GM20000 (cell line): ENCODE data around the gene DNAH5.

ENCODE experiments used
- DNase-seq: peaks from one replicate; pipeline ENCODE4 v3.0.0; 2012; ENCODE audit warnings: low spot score
- CTCF ChIP-seq: IDR thresholded peaks from 2 replicates; pipeline ENCODE4 v1.5.1; 2012; ENCODE audit warnings: mild to moderate bottlenecking, control low read depth; ENCODE audit errors: extremely low read depth, missing control alignments

DNAH5 gene

GRCh38 chr5:13648822-13649221, 295.7 kb downstream of the DNAH5 start:
- TF ChIP-seq CTCF = no peak
- no peak for DNase-seq

- TF ChIP-seq CTCF = no peak
- no peak for DNase-seq
These were observed 300.8 kb downstream of the DNAH5 start for GRCh38 chr5:13643734-13644133.

- no peak for TF ChIP-seq CTCF
These were observed 301.3 kb downstream of the DNAH5 start for GRCh38 chr5:13643196-13643595.

More at GRCh38 chr5:13643196-13643595, 301.3 kb downstream of the DNAH5 start:
- DNase-seq = no peak
